H1 (cell line): ENCODE results near the gene FASN. TPM values are rescaled to one million over a fixed set of nuclear protein-coding genes. Genes with fewer than 3 reads are reported as not detected.

Experiments used
- CTCF ChIA-PET: fragments of 300-600 bp; sonication (Branson Sonifier 250); formaldehyde crosslinking; loops from one replicate; lab custom pipeline; 2021; ENCODE audit not compliant: partially characterized antibody; lab: Charles Lee
- POLR2A ChIA-PET: fragments of 300-600 bp; sonication (Branson Sonifier 250); formaldehyde crosslinking; loops from one replicate; lab custom pipeline; 2021; ENCODE audit warnings: inconsistent platforms; ENCODE audit not compliant: partially characterized antibody; lab: Charles Lee
- DNase-seq, 2 experiments: peaks; one replicate each; pipeline versions ENCODE4 v3.0.0 to v3.0.0-alpha.2; 2010 to 2022; ENCODE audit warnings: low spot score in 2 of 2, low read depth in 1 of 2, mixed read lengths in 1 of 2
- FAIRE-seq: peaks from 2 replicates; lab custom pipeline; 2011; peaks lifted over from hg19 to GRCh38; lab: Jason Lieb, UNC
- H2AFZ ChIP-seq: 2 replicates; pipeline ENCODE4 v1.8.1; 2012; ENCODE audit warnings: low read length, inconsistent platforms
- H2AK5ac ChIP-seq: 2 replicates; pipeline ENCODE4 v1.6.1; 2013; ENCODE audit warnings: low read depth, low read length
- H2BK120ac ChIP-seq: replicated peaks from 2 replicates; pipeline ENCODE3; 2013; ENCODE audit warnings: low read depth, low read length, inconsistent platforms
- H2BK12ac ChIP-seq: 2 replicates; pipeline ENCODE4 v1.6.1; 2013; ENCODE audit warnings: low read depth, low read length
- H2BK15ac ChIP-seq: 2 replicates; pipeline ENCODE4 v1.6.1; 2013; ENCODE audit warnings: low read length
- H2BK20ac ChIP-seq: 2 replicates; pipeline ENCODE4 v1.6.1; 2013; ENCODE audit warnings: low read length
- H2BK5ac ChIP-seq: 2 replicates; pipeline ENCODE4 v1.6.1; 2013; ENCODE audit warnings: low read depth, low read length
- H3K14ac ChIP-seq: 2 replicates; pipeline ENCODE4 v1.6.1; 2013; ENCODE audit warnings: inconsistent platforms; ENCODE audit not compliant: insufficient read length
- H3K18ac ChIP-seq: 2 replicates; pipeline ENCODE4 v1.6.1; 2013; ENCODE audit warnings: low read length; ENCODE audit errors: extremely low read depth
- H3K23ac ChIP-seq: 2 replicates; pipeline ENCODE4 v1.6.1; 2013; ENCODE audit warnings: inconsistent platforms; ENCODE audit not compliant: insufficient read length
- H3K23me2 ChIP-seq: 2 replicates; pipeline ENCODE4 v1.6.1; 2013; ENCODE audit warnings: low read depth, low read length
- H3K27ac ChIP-seq: 2 replicates; pipeline ENCODE4 v1.6.1; 2011; ENCODE audit warnings: low read depth, low read length, inconsistent platforms
- H3K27me3 ChIP-seq, 4 experiments: replicated peaks in 1 of 4; 1 replicate in 1 of 4; 2 replicates in 3 of 4; pipeline versions ENCODE4 v1.6.1 to v1.8.1; 2011 to 2013; ENCODE audit warnings: low read length in 3 of 4, mild to moderate bottlenecking in 3 of 4, inconsistent platforms in 2 of 4, mixed read lengths in 2 of 4, moderate library complexity in 1 of 4; ENCODE audit not compliant: control insufficient read depth in 3 of 4, insufficient read depth in 3 of 4; ENCODE audit errors: extremely low read depth in 1 of 4
- H3K36me3 ChIP-seq, 4 experiments: 2 replicates each; pipeline versions ENCODE4 v1.6.1 to v1.8.1; 2011 to 2013; ENCODE audit warnings: mild to moderate bottlenecking in 4 of 4, low read length in 3 of 4, moderate library complexity in 2 of 4, control low read depth in 1 of 4, inconsistent platforms in 1 of 4; ENCODE audit not compliant: insufficient read depth in 4 of 4, control insufficient read depth in 2 of 4
- H3K4ac ChIP-seq: replicated peaks from 2 replicates; pipeline ENCODE3; 2013; ENCODE audit warnings: low read length, low read depth, mixed read lengths, inconsistent platforms; ENCODE audit not compliant: insufficient read length
- H3K4me1 ChIP-seq, 4 experiments: replicated peaks in 1 of 4; 1 replicate in 1 of 4; 2 replicates in 3 of 4; pipeline versions ENCODE4 v1.6.1 to v1.8.1; 2011 to 2013; ENCODE audit warnings: low read length in 3 of 4, inconsistent platforms in 2 of 4, mixed read lengths in 1 of 4; ENCODE audit not compliant: insufficient read depth in 4 of 4, control insufficient read depth in 3 of 4
- H3K4me2 ChIP-seq, 2 experiments: 2 replicates each; pipeline versions ENCODE4 v1.6.1 to v1.8.1; 2011 to 2013; ENCODE audit warnings: low read depth in 2 of 2, low read length in 2 of 2, control low read depth in 1 of 2, inconsistent platforms in 1 of 2, mild to moderate bottlenecking in 1 of 2; ENCODE audit not compliant: insufficient read depth in 1 of 2
- H3K4me3 ChIP-seq, 4 experiments: fragments of 200-600, 300-600 bp in 1 of 4; sonication (generic), shearing (Covaris generic), sonication (Bioruptor Twin) in 1 of 4; 2 replicates each; pipeline versions ENCODE4 v1.5.1 to v1.8.1; 2011 to 2016; ENCODE audit warnings: low read length in 4 of 4, low read depth in 3 of 4, control low read depth in 2 of 4, inconsistent platforms in 2 of 4, mild to moderate bottlenecking in 2 of 4, mixed read lengths in 1 of 4, moderate library complexity in 1 of 4; ENCODE audit not compliant: insufficient read depth in 2 of 4; ENCODE audit errors: extremely low read depth in 1 of 4
- H3K56ac ChIP-seq: replicated peaks from 2 replicates; pipeline ENCODE3; 2013; ENCODE audit warnings: low read depth, mild to moderate bottlenecking, mixed read lengths, low read length, inconsistent platforms; ENCODE audit not compliant: insufficient read length
- H3K79me1 ChIP-seq: 2 replicates; pipeline ENCODE4 v1.6.1; 2013; ENCODE audit warnings: low read depth, low read length, control low read depth
- H3K79me2 ChIP-seq, 2 experiments: 2 replicates each; pipeline versions ENCODE4 v1.6.1 to v1.8.1; 2012 to 2013; ENCODE audit warnings: low read length in 2 of 2, mild to moderate bottlenecking in 2 of 2, inconsistent platforms in 1 of 2; ENCODE audit not compliant: insufficient read depth in 2 of 2, control insufficient read depth in 1 of 2
- H3K9ac ChIP-seq, 4 experiments: replicated peaks in 1 of 4; 1 replicate in 1 of 4; 2 replicates in 3 of 4; pipeline versions ENCODE4 v1.6.1 to v1.8.1; 2011 to 2013; ENCODE audit warnings: low read depth in 3 of 4, low read length in 3 of 4, control low read depth in 2 of 4, mild to moderate bottlenecking in 2 of 4, moderate library complexity in 2 of 4, inconsistent platforms in 1 of 4; ENCODE audit errors: extremely low read depth in 1 of 4
- H3K9me3 ChIP-seq, 2 experiments: 2 replicates each; pipeline versions ENCODE4 v1.6.1 to v1.8.1; 2012 to 2013; ENCODE audit warnings: mild to moderate bottlenecking in 2 of 2, moderate library complexity in 2 of 2, control low read depth in 1 of 2, inconsistent platforms in 1 of 2, low read depth in 1 of 2, low read length in 1 of 2, mixed read lengths in 1 of 2; ENCODE audit not compliant: insufficient read depth in 2 of 2
- H4K20me1 ChIP-seq, 2 experiments: replicated peaks in 1 of 2; 2 replicates each; pipeline versions ENCODE3 to v1.8.1; 2011 to 2013; ENCODE audit warnings: inconsistent platforms in 2 of 2, low read length in 2 of 2, mild to moderate bottlenecking in 1 of 2; ENCODE audit not compliant: insufficient read depth in 2 of 2, control insufficient read depth in 1 of 2
- H4K5ac ChIP-seq: 2 replicates; pipeline ENCODE4 v1.6.1; 2013; ENCODE audit warnings: low read length, low read depth, mixed read lengths, inconsistent platforms; ENCODE audit not compliant: insufficient read length
- H4K8ac ChIP-seq: 2 replicates; pipeline ENCODE4 v1.8.0; 2013; ENCODE audit warnings: mild to moderate bottlenecking, moderate library complexity, low read length, inconsistent platforms; ENCODE audit not compliant: insufficient read depth; ENCODE audit errors: extremely low read depth
- H4K91ac ChIP-seq: replicated peaks from 2 replicates; pipeline ENCODE3; 2013; ENCODE audit warnings: low read length, mixed read lengths, inconsistent platforms; ENCODE audit not compliant: insufficient read length
- CREB1 ChIP-seq: IDR thresholded peaks from 2 replicates; pipeline ENCODE4 v1.6.1; 2012; ENCODE audit warnings: inconsistent platforms
- GABPA ChIP-seq: IDR thresholded peaks from 2 replicates; pipeline ENCODE4 v1.6.1; 2011; ENCODE audit warnings: mild to moderate bottlenecking, low read length, moderate library complexity, borderline replicate concordance; ENCODE audit not compliant: insufficient read depth
- KDM1A ChIP-seq: fragments of 200-600, 300-600 bp; sonication (generic); IDR thresholded peaks from 2 replicates; pipeline ENCODE4 v1.7.1; 2016; ENCODE audit warnings: mild to moderate bottlenecking, low read length, borderline replicate concordance
- KDM4A ChIP-seq: IDR thresholded peaks from one replicate; pipeline ENCODE4 v1.7.1; 2012; ENCODE audit warnings: low read depth, mild to moderate bottlenecking, moderate library complexity, low read length, inconsistent platforms; ENCODE audit not compliant: severe bottlenecking
- NANOG ChIP-seq: IDR thresholded peaks from 2 replicates; pipeline ENCODE4 v1.6.1; 2011; ENCODE audit warnings: low read length, low read depth, mild to moderate bottlenecking, inconsistent platforms; ENCODE audit not compliant: insufficient read depth, poor library complexity, severe bottlenecking
- NRF1 ChIP-seq: IDR thresholded peaks from 2 replicates; pipeline ENCODE4 v1.6.1; 2011; ENCODE audit warnings: mild to moderate bottlenecking, low read depth, low read length, improper control_type of control experiment
- PHF8 ChIP-seq: fragments of 200-600 bp; sonication (generic); conservative IDR thresholded peaks from 2 replicates; pipeline ENCODE4 v1.7.1; 2012; ENCODE audit warnings: low read depth, mild to moderate bottlenecking, inconsistent platforms, low read length, moderate library complexity
- WGBS, 2 experiments: shearing (Covaris generic) in 1 of 2; methylation state at CpG; one replicate each; pipeline versions ENCODE4 v1.1.6 to v1.1.7; 2013 to 2015; ENCODE audit warnings: low lambda C conversion rate in 2 of 2, mixed read lengths in 2 of 2, inconsistent platforms in 1 of 2, low coverage in 1 of 2, missing lambda C conversion rate in 1 of 2; ENCODE audit not compliant: insufficient replicate concordance in 2 of 2, insufficient coverage in 1 of 2, insufficient read length in 1 of 2; ENCODE audit errors: extremely low coverage in 1 of 2, missing lambda C conversion rate in 1 of 2; 5-methylcytosine and 5-hydroxymethylcytosine counted together
- polyA plus RNA-seq, 7 experiments: library from polyadenylated mRNA; depleted of rRNA in 3 of 7; stranded (reverse) in 5 of 7; unstranded in 2 of 7; fragments of >200 nt in 5 of 7; fragments of 200-250 nt in 2 of 7; gene quantifications; 1 replicate in 5 of 7; 2 replicates in 1 of 7; 4 replicates in 1 of 7; pipeline versions ENCODE4 v1.2.1 to v1.2.3, GENCODE V29; 2011 to 2013; ENCODE audit warnings: missing spikeins in 2 of 7, mixed read lengths in 2 of 7
- total RNA-seq: library from RNA; stranded (reverse); fragmentation: NEBNext Ultra II Directional; extraction: Animal tissue kit (Norgen Biotek cat#: 25700); gene quantifications from 2 replicates; pipeline ENCODE4 v1.2.1, GENCODE V29; 2021

Gene FASN
- total and polyA plus RNA-seq, 2 of the 8 experiments (the other 6 are each of a cell fraction or from before 2014, with no cell fraction given) = 143 to 561 TPM

DNA sequence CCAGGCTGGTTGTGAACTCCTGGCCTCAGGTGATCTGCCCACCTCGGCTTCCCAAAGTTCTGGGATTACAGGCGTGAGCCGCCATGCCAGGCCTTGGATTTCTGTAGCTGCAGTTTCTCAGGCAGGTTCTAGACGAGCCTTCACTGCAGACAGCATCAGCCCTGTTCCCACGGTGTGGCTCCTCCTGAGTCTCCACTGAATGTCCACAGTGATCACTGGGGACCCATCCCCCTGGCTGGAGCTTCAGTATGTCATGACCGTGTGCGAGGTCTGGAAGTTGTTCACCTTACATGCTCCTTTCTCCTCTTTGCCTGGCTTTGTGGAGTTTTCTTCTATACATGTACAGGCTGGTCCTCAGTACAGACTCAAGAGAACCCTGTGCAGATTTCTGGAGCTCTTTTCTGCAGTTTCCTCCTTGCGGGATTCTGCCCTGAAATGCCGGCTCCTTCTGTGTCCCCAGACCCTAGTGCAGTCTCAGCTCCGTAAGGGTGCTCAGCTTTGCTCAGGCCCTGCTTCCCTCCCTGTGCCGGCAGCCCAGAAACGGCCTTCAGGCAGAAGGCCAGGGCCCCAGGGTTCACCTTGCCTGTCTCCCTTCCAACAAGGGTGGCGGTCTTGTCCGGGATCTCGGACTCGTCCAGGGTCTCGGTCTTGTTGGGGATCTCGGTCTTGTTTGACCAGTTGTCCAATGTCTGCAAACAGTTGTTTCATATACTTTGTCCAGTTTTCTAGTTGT lies 14.3 kb upstream of the FASN start:
- H4K20me1 ChIP-seq = peaks cover 0 to 6% of the 10 kb centered on the region in 2 experiments
- no peaks in the 10 kb centered on the region for H3K9me3 ChIP-seq
- DNase-seq (no peak), FAIRE-seq (no peak)
- 0 out of 2 replicates have a peak, but pooled peaks cover 2% of the 10 kb centered on the region for H3K23me2 ChIP-seq
- H3K4ac ChIP-seq = no peak overlapping the region
- peaks cover 0 to 4% (median 0%) of the 10 kb centered on the region in 4 experiments; a peak in 2 of 7 replicates for H3K27me3 ChIP-seq
- H3K23ac ChIP-seq = no peak overlapping the region
- no peak overlapping the region for H3K56ac ChIP-seq
- POLR2A ChIA-PET = interaction anchor here (0.9 to 1.7 kb wide), 4 partner anchors 9 to 39 kb away, joined by 3 to 6 read pairs (median 3); no protein-coding TSS in a partner anchor
- H3K14ac ChIP-seq = no peak overlapping the region
- H2BK120ac ChIP-seq = no peak overlapping the region
- H3K27ac ChIP-seq = no peak overlapping the region
- H2BK12ac ChIP-seq = no peak overlapping the region
- H3K4me1 ChIP-seq = no peaks in the 10 kb centered on the region
- no peaks in the 10 kb centered on the region for H3K79me1 ChIP-seq
- no peak overlapping the region for H3K9ac ChIP-seq
- H3K36me3 ChIP-seq = no peaks in the 10 kb centered on the region
- H2BK5ac ChIP-seq = no peak overlapping the region
- no peak overlapping the region for H3K4me3 ChIP-seq
- 92% methylated on average over 18 of the region's 18 CpGs; no CpG with 5 or more reads in 1 of the 2 experiments for WGBS, 2 experiments
- no peak overlapping the region for H2AFZ ChIP-seq
- H2BK15ac ChIP-seq = no peak overlapping the region
- no peak overlapping the region for H3K4me2 ChIP-seq
- TF ChIP-seq PHF8 (no peak), NRF1 (no peak), NANOG (no peak), GABPA (no peak), CREB1 (no peak), KDM1A (no peak), KDM4A (no peak)
- TF ChIP-seq, all 59 proteins: peak for 0
- H3K79me2 ChIP-seq = no peaks in the 10 kb centered on the region
- no peak overlapping the region for H3K18ac ChIP-seq
- no peak overlapping the region for H4K5ac ChIP-seq
- H4K91ac ChIP-seq = no peak overlapping the region
- CTCF ChIA-PET = interaction anchor here (0.9 to 10.5 kb wide), 5 partner anchors 8 to 82 kb away, joined by 3 to 61 read pairs (median 4); no protein-coding TSS in a partner anchor
- no peak overlapping the region for H2BK20ac ChIP-seq
- no peak overlapping the region for H2AK5ac ChIP-seq
- no peak overlapping the region for H4K8ac ChIP-seq
